Gastrocnemius medialis (tissue), 4 donors: ENCODE data around the gene DNAJC2. TPM values are rescaled to one million over a fixed set of nuclear protein-coding genes. Genes with fewer than 3 reads are reported as not detected.

Source experiments
- ATAC-seq, 2 donors: fragments of 150-250 bp; one replicate each; pipeline ENCODE4 v1.9.1; 2016
- DNase-seq, 2 donors: peaks; one replicate each; pipeline ENCODE4 v3.0.0-alpha.2; 2019
- H3K27ac ChIP-seq, 4 donors: fragments of 200-600 bp; sonication (generic); 1 replicate in 1 of 4; 2 replicates in 3 of 4; pipeline ENCODE4 v1.5.1; 2016 to 2018; ENCODE audit warnings: mild to moderate bottlenecking in 2 of 4, moderate library complexity in 1 of 4
- H3K27me3 ChIP-seq, 3 donors: fragments of 200-600 bp; sonication (generic) in 2 of 3; 1 replicate in 1 of 3; 2 replicates in 2 of 3; pipeline versions ENCODE4 v1.5.1 to v1.6.0; 2016 to 2019; ENCODE audit warnings: mild to moderate bottlenecking in 1 of 3, moderate library complexity in 1 of 3
- H3K36me3 ChIP-seq, 2 donors: fragments of 200-600 bp; sonication (generic) in 1 of 2; one replicate each; pipeline ENCODE4 v1.5.1; 2017 to 2018
- H3K4me1 ChIP-seq, 2 donors: fragments of 200-600 bp; sonication (generic) in 1 of 2; one replicate each; pipeline ENCODE4 v1.5.1; 2016 to 2017; ENCODE audit warnings: mild to moderate bottlenecking in 2 of 2
- H3K4me3 ChIP-seq, 4 donors: fragments of 200-600 bp; sonication (generic) in 3 of 4; 1 replicate in 1 of 4; 2 replicates in 3 of 4; pipeline ENCODE4 v1.5.1; 2016 to 2019; ENCODE audit warnings: mild to moderate bottlenecking in 2 of 4
- H3K9me3 ChIP-seq, 3 donors: fragments of 200-600 bp; sonication (generic) in 2 of 3; 1 replicate in 1 of 3; 2 replicates in 2 of 3; pipeline ENCODE4 v1.5.1; 2016 to 2019
- POLR2A ChIP-seq, 2 donors: fragments of 450-650 bp; IDR thresholded peaks; one replicate each; pipeline ENCODE4 v1.6.1; 2017; ENCODE audit warnings: antibody characterized with exemption in 2 of 2, mild to moderate bottlenecking in 2 of 2, moderate library complexity in 2 of 2
- in situ Hi-C, 4 donors: fragments of 200-750 bp; cut with MboI; loops; one replicate each; pipeline versions ENCODE4 v1.15.0 to v1.8.0; 2017; ENCODE audit warnings: low sequenced_read_pairs in 4 of 4
- intact Hi-C: fragments of 100-400 bp; cut with DNase I; formaldehyde crosslinking; loops from one replicate; pipeline ENCODE4 v1.15.1; 2023; ENCODE audit warnings: low total_unique reads
- total RNA-seq, 4 donors: library from RNA; depleted of rRNA; stranded (reverse); fragments of >200 nt; gene quantifications; one replicate each; pipeline versions ENCODE4 v1.1.0 to v1.2.3, GENCODE V29; 2016
- TF ChIP-seq, protein P1 (sequence below), 5 experiments: fragments of 450-650 bp in 3 of 5; fragments of 200-600 bp in 2 of 5; sonication (generic) in 2 of 5; IDR thresholded peaks in 4 of 5; conservative IDR thresholded peaks in 1 of 5; 1 replicate in 4 of 5; 2 replicates in 1 of 5; pipeline ENCODE4 v1.5.1; 2016 to 2019; ENCODE audit warnings: antibody characterized with exemption in 5 of 5, mild to moderate bottlenecking in 3 of 5, moderate library complexity in 3 of 5

Gene DNAJC2
- total RNA-seq, 4 donors from 2014 or later: 20.9 to 36.8 (median 31.4) TPM

GRCh38 chr7:103307503-103308231, 36.9 kb downstream of the DNAJC2 start:
- H3K9me3 ChIP-seq: no peaks in the 10 kb centered on the region
- in situ Hi-C loops: no loop called here
- intact Hi-C loops: no loop called here
- H3K27ac ChIP-seq: no peak overlapping the region
- peaks cover 6 to 98% of the 10 kb centered on the region in 2 donors for H3K36me3 ChIP-seq
- no peaks in the 10 kb centered on the region for H3K4me1 ChIP-seq
- no peak overlapping the region for H3K4me3 ChIP-seq
- TF ChIP-seq, protein P1, sequence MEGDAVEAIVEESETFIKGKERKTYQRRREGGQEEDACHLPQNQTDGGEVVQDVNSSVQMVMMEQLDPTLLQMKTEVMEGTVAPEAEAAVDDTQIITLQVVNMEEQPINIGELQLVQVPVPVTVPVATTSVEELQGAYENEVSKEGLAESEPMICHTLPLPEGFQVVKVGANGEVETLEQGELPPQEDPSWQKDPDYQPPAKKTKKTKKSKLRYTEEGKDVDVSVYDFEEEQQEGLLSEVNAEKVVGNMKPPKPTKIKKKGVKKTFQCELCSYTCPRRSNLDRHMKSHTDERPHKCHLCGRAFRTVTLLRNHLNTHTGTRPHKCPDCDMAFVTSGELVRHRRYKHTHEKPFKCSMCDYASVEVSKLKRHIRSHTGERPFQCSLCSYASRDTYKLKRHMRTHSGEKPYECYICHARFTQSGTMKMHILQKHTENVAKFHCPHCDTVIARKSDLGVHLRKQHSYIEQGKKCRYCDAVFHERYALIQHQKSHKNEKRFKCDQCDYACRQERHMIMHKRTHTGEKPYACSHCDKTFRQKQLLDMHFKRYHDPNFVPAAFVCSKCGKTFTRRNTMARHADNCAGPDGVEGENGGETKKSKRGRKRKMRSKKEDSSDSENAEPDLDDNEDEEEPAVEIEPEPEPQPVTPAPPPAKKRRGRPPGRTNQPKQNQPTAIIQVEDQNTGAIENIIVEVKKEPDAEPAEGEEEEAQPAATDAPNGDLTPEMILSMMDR (IDR thresholded peaks at IDR 0.05 in 4 of 5, conservative IDR thresholded peaks at IDR 0.05 in 1 of 5): no peak
- no peak for TF ChIP-seq POLR2A (IDR thresholded peaks at IDR 0.05)
- no peak for DNase-seq
- no peaks in the 10 kb centered on the region for H3K27me3 ChIP-seq
- no peak for ATAC-seq

DNA sequence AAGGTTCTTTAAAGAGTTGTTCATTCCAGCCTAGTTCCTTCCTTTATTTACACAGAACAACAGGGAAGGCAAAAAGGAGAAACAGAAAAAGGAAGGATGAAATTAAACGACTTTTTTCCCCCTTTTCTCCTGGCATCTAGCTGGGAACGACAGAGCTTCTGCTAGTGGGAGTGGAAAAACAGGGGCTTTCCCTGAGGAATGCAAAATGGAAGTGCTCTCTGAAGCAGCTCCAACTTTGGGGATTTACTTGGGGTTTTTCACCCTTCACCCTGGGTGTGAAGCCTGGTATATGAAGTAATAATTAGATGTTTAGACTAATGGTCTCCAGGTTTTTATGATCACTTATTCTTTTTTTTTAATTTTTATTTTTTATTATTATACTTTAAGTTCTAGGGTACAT, 43.1 kb downstream of the DNAJC2 start:
- ATAC-seq (no peak), DNase-seq (no peak)
- in situ Hi-C loops (no loop called here), intact Hi-C loops (no loop called here)
- Histone ChIP-seq H3K4me1 (peaks cover 11 to 14% of the 10 kb centered on the region in 2 donors), H3K27me3 (no peaks in the 10 kb centered on the region), H3K36me3 (peaks cover 0 to 77% of the 10 kb centered on the region in 2 donors), H3K4me3 (no peak overlapping the region), H3K27ac (no peak overlapping the region), H3K9me3 (no peaks in the 10 kb centered on the region)
- TF ChIP-seq, protein P1 (IDR thresholded peaks at IDR 0.05 in 4 of 5, conservative IDR thresholded peaks at IDR 0.05 in 1 of 5): no peak
- no peak for TF ChIP-seq POLR2A (IDR thresholded peaks at IDR 0.05)

GRCh38 chr7:103299660-103300059, 44.9 kb downstream of the DNAJC2 start:
- H3K27ac ChIP-seq: no peak overlapping the region
- no peak for DNase-seq
- H3K9me3 ChIP-seq: no peaks in the 10 kb centered on the region
- H3K27me3 ChIP-seq: no peaks in the 10 kb centered on the region
- H3K4me3 ChIP-seq: no peak overlapping the region
- no peak for TF ChIP-seq POLR2A (IDR thresholded peaks at IDR 0.05)
- TF ChIP-seq, protein P1 (IDR thresholded peaks at IDR 0.05 in 4 of 5, conservative IDR thresholded peaks at IDR 0.05 in 1 of 5): no peak
- peaks cover 0 to 61% of the 10 kb centered on the region in 2 donors for H3K36me3 ChIP-seq
- intact Hi-C loops (loop anchor here (5.0 kb wide), 1 partner anchor 108 kb away; no protein-coding TSS in a partner anchor), in situ Hi-C loops (no loop called here)
- ATAC-seq: no peak
- peaks cover 11 to 14% of the 10 kb centered on the region in 2 donors for H3K4me1 ChIP-seq

GRCh38 chr7:103297837-103298179, 46.8 kb downstream of the DNAJC2 start:
- Histone ChIP-seq H3K4me1 (peaks cover 11 to 14% of the 10 kb centered on the region in 2 donors), H3K27me3 (no peaks in the 10 kb centered on the region), H3K4me3 (peak overlapping the region; percentile 75 to 96 (median 88)), H3K36me3 (peaks cover 0 to 43% of the 10 kb centered on the region in 2 donors), H3K9me3 (no peaks in the 10 kb centered on the region), H3K27ac (peak overlapping the region; percentile 76 to 87 (median 82))
- no peak for ATAC-seq
- in situ Hi-C loops (no loop called here), intact Hi-C loops (loop anchor here (2.0 to 5.0 kb wide), 2 partner anchors 47 to 109 kb away; partner anchors contain the start of gene DNAJC2)
- TF ChIP-seq POLR2A (IDR thresholded peaks at IDR 0.05): no peak
- TF ChIP-seq, protein P1 (IDR thresholded peaks at IDR 0.05 in 4 of 5, conservative IDR thresholded peaks at IDR 0.05 in 1 of 5): no peak
- no peak for DNase-seq
